ENCODE data around the gene CYP21A2.

The CYP21A2 gene

GRCh38 chr6:32082478-32082877 is 44.3 kb downstream of the CYP21A2 start:
- H3K4me3 ChIP-seq (replicated peaks; ENCODE audit: low read depth, low read length): no peak overlapping the region
- no peak for DNase-seq (ENCODE audit: low read depth)
- TF ChIP-seq CTCF (IDR thresholded peaks at IDR 0.05; ENCODE audit: low read length, missing control alignments): no peak

GRCh38 chr6:32082935-32083334 is 44.7 kb downstream of the CYP21A2 start:
- no peak for TF ChIP-seq CTCF (IDR thresholded peaks at IDR 0.05; ENCODE audit: low read length, missing control alignments)

GRCh38 chr6:32083812-32084768 is 45.9 kb downstream of the CYP21A2 start:
- H3K4me3 ChIP-seq (replicated peaks; ENCODE audit: low read depth, low read length): no peak overlapping the region
- no peak for DNase-seq (ENCODE audit: low read depth)
- no peak for TF ChIP-seq CTCF (IDR thresholded peaks at IDR 0.05; ENCODE audit: low read length, missing control alignments)

More at GRCh38 chr6:32082935-32083334, 44.7 kb downstream of the CYP21A2 start:
- no peak overlapping the region for H3K4me3 ChIP-seq (replicated peaks; ENCODE audit: low read depth, low read length)
- DNase-seq (ENCODE audit: low read depth): peak; percentile 84

DNA sequence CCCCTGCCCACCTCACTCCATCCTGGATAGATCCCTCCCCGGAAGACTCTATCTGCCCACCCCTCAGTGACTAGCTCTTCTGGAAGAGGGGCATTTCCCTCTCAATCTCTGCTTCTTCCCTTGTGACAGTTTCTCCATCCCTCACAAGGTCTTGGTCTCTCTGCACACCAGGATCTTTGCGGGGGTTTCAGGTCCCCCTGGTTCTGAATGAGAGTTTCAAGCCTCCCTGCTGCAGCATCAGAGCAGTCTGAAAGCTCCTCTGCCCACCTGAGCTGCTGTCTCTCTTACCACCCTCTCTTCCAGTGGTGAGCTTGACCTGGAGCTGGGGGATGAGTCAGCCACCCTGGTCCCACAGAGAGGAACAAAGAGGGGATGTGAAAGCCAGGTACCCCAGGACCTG is 46.6 kb downstream of the CYP21A2 start:
- no peak overlapping the region for H3K4me3 ChIP-seq (replicated peaks; ENCODE audit: low read depth, low read length)
- no peak for DNase-seq (ENCODE audit: low read depth)
- no peak for TF ChIP-seq CTCF (IDR thresholded peaks at IDR 0.05; ENCODE audit: low read length, missing control alignments)

DNA sequence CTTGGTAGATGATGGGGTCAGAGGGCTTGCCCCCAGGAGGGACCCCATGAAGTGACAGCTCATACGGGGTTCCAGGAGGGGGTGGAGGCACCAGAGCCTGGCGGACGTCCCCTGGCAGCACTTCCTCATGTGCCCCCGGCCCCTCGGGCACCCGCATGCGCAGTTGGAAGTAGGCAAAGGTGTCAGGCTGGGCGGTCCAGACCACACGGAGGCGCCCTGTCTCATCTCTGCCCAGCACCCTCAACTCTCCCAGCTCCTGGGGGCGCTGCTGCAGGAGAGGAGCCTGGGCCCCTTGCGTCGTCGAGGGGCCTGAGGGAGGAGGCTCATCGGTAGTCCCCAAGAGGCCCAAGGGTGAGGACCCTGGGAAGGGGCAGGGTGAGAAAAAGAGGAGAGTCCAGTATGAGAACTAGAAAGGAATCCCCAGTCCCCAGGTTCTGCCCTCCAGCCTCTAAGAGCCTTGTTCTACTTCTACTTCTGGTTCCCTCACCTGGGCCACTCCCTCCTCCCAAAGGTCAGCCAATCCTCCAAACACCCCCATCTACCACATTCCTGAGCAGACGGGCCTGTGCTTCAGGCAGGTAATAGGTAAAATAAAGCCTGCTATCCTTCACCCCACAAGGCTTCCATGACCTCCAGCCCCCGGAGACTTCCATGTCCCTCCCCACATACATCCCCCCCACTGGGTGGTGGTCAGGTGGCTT is 47.7 kb downstream of the CYP21A2 start:
- H3K4me3 ChIP-seq (replicated peaks; ENCODE audit: low read depth, low read length): no peak overlapping the region
- TF ChIP-seq CTCF (IDR thresholded peaks at IDR 0.05; ENCODE audit: low read length, missing control alignments): no peak
- no peak for DNase-seq (ENCODE audit: low read depth)

- DNase-seq (ENCODE audit: low read depth): peak; percentile 59
- no peak overlapping the region for H3K4me3 ChIP-seq (replicated peaks; ENCODE audit: low read depth, low read length)
Observed at GRCh38 chr6:32086661-32087573, 48.7 kb downstream of the CYP21A2 start.

More at GRCh38 chr6:32086661-32087573, 48.7 kb downstream of the CYP21A2 start:
- no peak for TF ChIP-seq CTCF (IDR thresholded peaks at IDR 0.05; ENCODE audit: low read length, missing control alignments)

Data from fibroblast of pulmonary artery (primary cell).